ENCODE data around the gene ADCY3. TPM values are rescaled to one million over a fixed set of nuclear protein-coding genes. Genes with fewer than 3 reads are reported as not detected.

Gene ADCY3
- total and polyA plus RNA-seq, 2 of the 13 experiments (the other 11 are each of a cell fraction or from before 2014, with no cell fraction given) = 0.11 to 0.61 TPM

GRCh38 chr2:24792874-24793760 is 126.9 kb downstream of the ADCY3 start, which contains the start of the genes CENPO and PTRHD1 (continued):
- TF ChIP-seq HMGXB4 (CRISPR knock-in tag; IDR thresholded peaks at IDR 0.05; ENCODE audit: borderline replicate concordance in 1 of 2, low read depth in 1 of 2) (peak; percentile 96), WIZ (CRISPR knock-in tag; IDR thresholded peaks at IDR 0.05) (peak; percentile 85; the same call in 1 of the 2 replicates), ATF7 (IDR thresholded peaks at IDR 0.05) (no peak), ATF7 (CRISPR knock-in tag; IDR thresholded peaks at IDR 0.05) (peak; percentile 39; the same call in 1 of the 2 replicates), U2AF2 (IDR thresholded peaks at IDR 0.05; ENCODE audit: low read depth, low read length) (no peak), SNAPC4 (CRISPR knock-in tag; IDR thresholded peaks at IDR 0.05) (peak; percentile 94), ZBTB20 (CRISPR knock-in tag; IDR thresholded peaks at IDR 0.05; ENCODE audit: borderline replicate concordance, low read depth) (0 out of 2 replicates have a peak, but pooled peaks have one; percentile 21), ZBTB46 (CRISPR knock-in tag; IDR thresholded peaks at IDR 0.05; ENCODE audit: borderline replicate concordance) (no peak), IRX3 (CRISPR knock-in tag; IDR thresholded peaks at IDR 0.05; ENCODE audit: borderline replicate concordance, low read depth) (peak; percentile 43; the same call in 1 of the 2 replicates), ZNF883 (CRISPR knock-in tag; IDR thresholded peaks at IDR 0.05; ENCODE audit: not compliant biosample characterization) (peak; percentile 91)

All from HepG2 (cell line).